GM18861 (cell line): Measurements from ENCODE around the gene IQCE.

ENCODE experiments used
- ATAC-seq: cut with Tn5 transposase; IDR thresholded peaks from one replicate; pipeline ENCODE4 v1.9.1; 2021; ENCODE audit not compliant: unreplicated experiment

IQCE gene

GRCh38 chr7:2631946-2632732, 73.4 kb downstream of the IQCE start, which contains the start of gene TTYH3:
TSS of gene TTYH3 (plus strand) at chr7:2631986. CDS start at chr7:2632156, 170 bp downstream.
- ATAC-seq = peak; percentile 18

DNA sequence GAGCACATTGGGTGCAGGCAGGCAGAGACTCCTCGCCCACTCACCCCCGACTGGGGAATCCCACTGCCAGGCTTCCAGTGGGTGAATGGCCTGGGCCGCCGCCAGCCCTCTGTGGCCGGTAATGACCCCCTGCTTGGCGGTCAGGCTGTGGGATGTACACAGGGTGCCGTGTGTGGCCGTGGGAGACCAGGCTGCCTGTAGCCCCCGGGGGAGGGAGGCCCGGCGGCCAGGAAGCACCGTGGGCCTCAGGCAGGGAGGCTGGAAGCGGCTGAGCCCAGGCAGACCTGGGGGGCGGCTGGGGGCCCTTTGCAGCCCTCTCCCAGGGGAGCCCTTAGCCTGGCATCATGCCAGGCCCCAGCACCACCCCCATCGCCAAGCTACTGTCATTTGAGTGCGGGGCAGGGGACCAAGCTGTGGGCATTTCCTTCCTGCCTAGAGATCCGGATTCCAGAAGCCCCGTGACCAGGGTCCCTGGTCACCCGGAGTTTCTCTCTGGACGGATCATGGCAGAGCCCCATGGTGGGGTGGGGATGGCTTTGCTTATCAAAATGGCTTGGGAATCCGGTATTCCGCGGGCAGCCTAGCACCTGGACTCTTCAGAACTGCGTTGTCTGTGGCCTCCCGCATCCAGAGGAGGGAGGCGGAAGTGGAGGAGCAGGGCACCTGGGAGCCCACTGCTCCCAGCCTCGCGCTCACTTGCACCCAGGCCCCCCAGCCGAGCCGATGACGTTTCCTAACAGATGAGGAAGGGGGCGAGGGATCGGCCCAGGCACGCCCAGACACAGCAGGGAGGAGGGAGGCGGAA, 74.2 kb downstream of the IQCE start:
- no peak for ATAC-seq

DNA sequence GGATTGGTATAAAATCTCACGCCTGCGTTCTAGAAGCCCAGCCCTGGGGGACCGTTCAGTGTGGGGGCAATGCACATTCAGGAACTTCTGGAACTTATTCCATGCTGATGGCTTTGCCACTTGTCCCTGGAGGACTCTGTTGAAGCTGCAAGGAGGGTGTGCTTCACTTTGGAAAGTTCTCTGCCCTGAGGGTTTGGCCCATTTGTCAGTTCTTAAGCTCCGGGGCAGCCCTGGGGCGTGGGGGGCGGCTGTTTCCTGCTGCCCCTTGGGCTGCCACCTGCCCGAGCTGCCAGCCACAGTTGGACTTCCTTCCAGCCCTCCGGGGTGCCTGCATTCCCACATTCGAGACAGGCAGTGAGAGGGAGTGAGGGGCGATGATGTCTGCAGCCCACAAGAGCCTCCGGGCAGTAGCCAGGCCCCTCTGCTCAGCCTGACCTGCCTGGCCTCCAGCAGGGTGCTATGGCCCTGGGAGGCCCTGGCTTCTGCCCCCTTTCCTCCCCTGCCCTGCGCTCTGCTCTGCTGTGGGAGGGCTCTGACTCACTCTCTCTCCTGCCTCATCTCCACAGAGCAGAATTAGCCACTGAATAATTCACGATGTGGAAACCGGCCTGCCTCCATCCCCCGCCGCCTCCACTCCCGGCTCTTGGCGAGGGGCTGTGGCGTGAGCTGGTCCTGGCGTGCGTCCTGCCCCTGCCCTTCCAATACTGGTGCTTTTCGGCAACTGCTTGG, 74.9 kb downstream of the IQCE start:
- no peak for ATAC-seq

DNA sequence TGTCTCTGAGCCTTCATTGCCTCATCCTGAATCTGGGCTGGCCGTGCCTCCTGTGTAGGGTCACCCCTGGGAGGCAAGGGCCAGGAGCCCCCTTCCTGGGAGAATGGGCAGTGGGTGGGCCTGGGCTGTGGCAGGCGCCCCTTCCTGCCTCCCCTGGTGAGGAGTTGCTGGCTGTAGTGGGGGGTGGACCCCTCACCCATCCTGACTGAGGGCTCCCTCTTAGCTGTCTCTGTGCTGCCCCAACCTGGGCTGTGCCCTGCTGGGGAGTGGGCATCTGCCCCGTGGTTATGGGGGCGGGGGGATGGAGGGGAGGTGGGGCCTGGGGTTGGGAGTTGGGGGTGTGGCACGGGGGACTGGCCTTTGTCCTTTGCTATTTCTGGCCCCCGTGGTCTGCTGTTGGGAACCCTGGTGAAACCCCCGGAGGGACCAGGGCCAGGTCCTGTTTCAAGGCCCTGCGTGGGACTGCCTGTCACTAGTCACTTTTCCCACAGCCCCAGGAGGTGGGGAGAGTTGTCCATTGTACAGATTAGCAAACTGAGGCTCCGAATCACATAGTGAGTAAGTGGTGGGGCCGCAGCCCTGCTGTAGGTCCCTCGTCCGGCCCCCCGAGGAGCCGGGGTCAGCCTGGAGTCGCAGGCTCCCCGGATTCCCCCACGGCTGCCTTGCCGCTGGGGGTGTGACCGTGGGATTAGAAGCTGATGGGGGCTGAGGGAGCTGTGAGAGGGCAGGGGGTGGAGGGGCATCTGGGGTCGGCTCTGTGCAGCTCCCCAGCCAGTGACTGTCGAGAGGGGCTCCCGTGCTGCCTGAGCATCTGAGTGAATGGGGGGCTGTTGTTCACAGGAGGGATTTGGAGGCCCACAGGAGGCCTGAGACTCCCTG, 75.7 kb downstream of the IQCE start:
- ATAC-seq = no peak

DNA sequence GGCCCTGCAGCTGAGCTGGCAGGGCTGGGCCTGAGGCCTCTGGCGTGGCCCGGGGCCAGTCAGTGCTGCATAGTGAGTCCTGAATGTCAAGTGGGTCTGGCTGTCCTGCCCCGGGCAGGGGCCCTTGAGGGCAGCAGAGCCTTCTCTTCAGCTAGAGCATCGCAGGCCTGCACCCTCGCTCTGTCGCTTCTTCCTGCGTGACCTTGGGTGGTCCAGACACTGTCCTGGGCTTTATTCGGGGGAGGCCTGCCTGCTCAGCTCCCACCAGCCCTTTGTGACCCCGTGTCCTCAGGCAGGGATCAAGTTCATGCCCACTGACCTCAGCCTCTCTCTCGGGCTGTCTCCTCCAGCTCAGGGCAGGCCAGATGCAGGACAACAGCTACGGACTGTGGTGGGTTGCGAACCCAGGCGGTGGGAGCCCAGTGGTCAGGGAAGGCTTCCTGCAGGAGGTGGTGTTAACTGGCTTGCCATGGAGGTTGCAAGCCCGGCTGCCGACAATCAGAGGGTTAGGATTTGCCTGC, 76.4 kb downstream of the IQCE start:
- no peak for ATAC-seq

- ATAC-seq = no peak
These were observed 77.3 kb downstream of the IQCE start for GRCh38 chr7:2635810-2636701.

- ATAC-seq = no peak
These were observed 78.3 kb downstream of the IQCE start for GRCh38 chr7:2637066-2637471.

- ATAC-seq = no peak
These were observed 78.9 kb downstream of the IQCE start for GRCh38 chr7:2637505-2638223.

GRCh38 chr7:2638224-2638991, 79.6 kb downstream of the IQCE start:
- no peak for ATAC-seq

GRCh38 chr7:2639181-2639681, 80.5 kb downstream of the IQCE start:
- ATAC-seq = no peak

- ATAC-seq = no peak
These were observed 81.1 kb downstream of the IQCE start for GRCh38 chr7:2639695-2640481.

DNA sequence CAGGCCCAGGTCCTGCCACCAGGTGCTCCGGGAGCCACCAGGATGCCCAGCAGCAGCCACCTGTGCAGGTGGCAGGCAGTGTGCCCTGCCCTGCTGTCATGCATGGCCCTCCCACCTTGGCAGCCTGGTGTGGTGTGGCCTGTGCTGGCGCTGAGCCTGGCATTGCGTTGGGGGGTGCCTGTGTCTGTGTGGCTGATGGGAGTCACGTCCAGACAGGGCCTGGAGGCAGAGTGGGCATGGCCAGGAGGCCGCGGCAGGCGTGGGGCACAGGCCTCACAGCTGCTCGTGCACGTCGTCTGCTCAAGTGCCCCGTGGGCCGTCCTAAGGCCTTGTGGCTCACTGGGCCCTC, 81.7 kb downstream of the IQCE start:
- no peak for ATAC-seq

DNA sequence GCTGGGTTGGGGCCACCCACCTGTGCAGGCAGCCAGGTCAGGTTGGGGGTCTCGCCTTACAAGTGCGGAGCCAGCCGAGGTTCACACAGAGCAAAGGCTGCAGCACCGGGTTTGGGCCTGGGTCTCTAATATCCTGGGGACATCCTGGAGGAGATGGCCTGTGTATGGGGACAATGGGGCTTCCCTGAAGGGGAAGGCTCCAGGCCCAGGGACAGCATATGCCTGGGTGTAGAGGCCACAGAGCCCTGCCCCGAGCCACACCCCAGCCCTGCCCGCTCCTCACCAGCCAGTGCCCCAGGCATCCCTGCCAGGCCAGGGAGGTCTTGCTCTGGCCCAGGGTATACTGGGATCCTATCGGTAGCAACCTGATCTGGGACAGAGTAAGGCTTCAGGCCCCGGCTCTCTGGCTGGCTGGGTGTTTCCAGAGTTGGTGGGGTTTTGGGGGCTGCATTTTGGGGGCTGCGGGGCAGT, 82.1 kb downstream of the IQCE start:
- no peak for ATAC-seq

- ATAC-seq = no peak
These were observed 82.9 kb downstream of the IQCE start for GRCh38 chr7:2641406-2642393.

GRCh38 chr7:2643386-2644219, 84.8 kb downstream of the IQCE start:
- ATAC-seq = no peak
